Kidney epithelial cell (primary cell): ENCODE data around the gene SAP25. TPM values are rescaled to one million over a fixed set of nuclear protein-coding genes. Genes with fewer than 3 reads are reported as not detected.

Experiments
- DNase-seq: peaks from one replicate; pipeline ENCODE4 v3.0.0-alpha.2; 2010; ENCODE audit warnings: low read depth
- H3K27me3 ChIP-seq: 2 replicates; pipeline ENCODE4 v1.6.0; 2011; ENCODE audit warnings: low read length; ENCODE audit not compliant: control insufficient read depth, insufficient read depth
- H3K36me3 ChIP-seq: 2 replicates; pipeline ENCODE4 v1.5.1; 2011; ENCODE audit warnings: low read length; ENCODE audit not compliant: control insufficient read depth, insufficient read depth
- H3K4me3 ChIP-seq: 2 replicates; pipeline ENCODE4 v1.5.1; 2011; ENCODE audit warnings: low read depth, mild to moderate bottlenecking, control low read depth, low read length
- total RNA-seq: library from RNA; depleted of rRNA; stranded (reverse); fragments of >200 nt; gene quantifications from 2 replicates; pipeline ENCODE4 v1.2.3, GENCODE V29; 2015
- TF ChIP-seq, protein P1 (sequence below): IDR thresholded peaks from 2 replicates; pipeline ENCODE4 v1.5.1; 2011; ENCODE audit warnings: mild to moderate bottlenecking, moderate library complexity, low read length, control low read depth, inconsistent platforms; ENCODE audit not compliant: insufficient read depth, poor library complexity, severe bottlenecking

SAP25 gene
- total RNA-seq, 1 donor from 2014 or later = not detected

GRCh38 chr7:100580466-100581283 lies 7.0 kb upstream of the SAP25 start:
- TF ChIP-seq, protein P1, sequence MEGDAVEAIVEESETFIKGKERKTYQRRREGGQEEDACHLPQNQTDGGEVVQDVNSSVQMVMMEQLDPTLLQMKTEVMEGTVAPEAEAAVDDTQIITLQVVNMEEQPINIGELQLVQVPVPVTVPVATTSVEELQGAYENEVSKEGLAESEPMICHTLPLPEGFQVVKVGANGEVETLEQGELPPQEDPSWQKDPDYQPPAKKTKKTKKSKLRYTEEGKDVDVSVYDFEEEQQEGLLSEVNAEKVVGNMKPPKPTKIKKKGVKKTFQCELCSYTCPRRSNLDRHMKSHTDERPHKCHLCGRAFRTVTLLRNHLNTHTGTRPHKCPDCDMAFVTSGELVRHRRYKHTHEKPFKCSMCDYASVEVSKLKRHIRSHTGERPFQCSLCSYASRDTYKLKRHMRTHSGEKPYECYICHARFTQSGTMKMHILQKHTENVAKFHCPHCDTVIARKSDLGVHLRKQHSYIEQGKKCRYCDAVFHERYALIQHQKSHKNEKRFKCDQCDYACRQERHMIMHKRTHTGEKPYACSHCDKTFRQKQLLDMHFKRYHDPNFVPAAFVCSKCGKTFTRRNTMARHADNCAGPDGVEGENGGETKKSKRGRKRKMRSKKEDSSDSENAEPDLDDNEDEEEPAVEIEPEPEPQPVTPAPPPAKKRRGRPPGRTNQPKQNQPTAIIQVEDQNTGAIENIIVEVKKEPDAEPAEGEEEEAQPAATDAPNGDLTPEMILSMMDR = no peak
- DNase-seq = no peak
- H3K36me3 ChIP-seq = peaks cover 4% of the 10 kb centered on the region
- H3K27me3 ChIP-seq = no peaks in the 10 kb centered on the region
- no peak overlapping the region for H3K4me3 ChIP-seq

GRCh38 chr7:100578246-100579183 lies 4.8 kb upstream of the SAP25 start:
- Histone ChIP-seq H3K27me3 (no peaks in the 10 kb centered on the region), H3K36me3 (peaks cover 4% of the 10 kb centered on the region), H3K4me3 (no peak overlapping the region)
- TF ChIP-seq, protein P1 = no peak
- DNase-seq = no peak

DNA sequence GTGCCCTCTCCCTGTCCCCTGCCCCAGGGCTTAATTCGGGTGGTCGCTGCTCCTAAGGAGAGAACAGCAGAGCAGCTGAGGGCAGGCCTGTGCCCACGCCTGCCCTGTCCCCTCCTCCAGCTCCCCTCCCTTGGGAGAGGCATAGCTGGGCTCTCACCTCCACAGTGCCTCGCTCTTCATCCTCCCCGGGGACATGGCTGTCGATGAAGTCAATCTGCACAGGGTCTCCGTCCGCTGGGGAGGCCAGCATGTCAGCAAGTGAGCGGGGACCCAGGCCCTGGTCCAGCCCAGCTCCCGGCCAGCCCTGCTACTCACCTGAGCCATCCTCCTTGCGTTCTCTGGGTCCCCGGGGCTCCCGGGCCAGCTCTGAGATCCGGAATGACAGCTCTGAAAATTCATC lies 3.8 kb upstream of the SAP25 start:
- no peak for DNase-seq
- TF ChIP-seq, protein P1 = no peak
- Histone ChIP-seq H3K4me3 (no peak overlapping the region), H3K36me3 (peaks cover 4% of the 10 kb centered on the region), H3K27me3 (no peaks in the 10 kb centered on the region)

DNA sequence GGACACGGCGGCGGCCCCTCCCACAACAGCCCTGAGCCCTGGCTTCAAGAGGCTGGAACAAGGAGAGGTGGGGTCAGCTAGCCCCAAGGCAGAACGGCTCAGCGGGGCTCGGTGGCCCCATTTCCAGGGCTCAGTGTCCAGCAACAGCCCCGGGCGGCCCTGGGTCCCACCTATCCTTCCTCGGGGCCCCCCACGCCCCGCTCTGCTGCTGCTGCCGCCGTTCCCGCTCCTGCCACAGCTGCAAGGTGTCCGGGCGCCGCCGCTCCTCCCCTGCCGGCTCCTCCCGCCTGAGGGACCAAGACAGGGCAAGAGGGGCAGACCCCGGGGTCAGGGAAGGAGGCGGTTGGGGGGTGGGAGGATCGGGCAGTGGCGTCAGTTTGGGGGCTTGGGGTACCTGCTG lies 3.4 kb upstream of the SAP25 start:
- TF ChIP-seq, protein P1 = no peak
- H3K4me3 ChIP-seq = no peak overlapping the region
- no peaks in the 10 kb centered on the region for H3K27me3 ChIP-seq
- DNase-seq = no peak
- peaks cover 4% of the 10 kb centered on the region for H3K36me3 ChIP-seq

DNA sequence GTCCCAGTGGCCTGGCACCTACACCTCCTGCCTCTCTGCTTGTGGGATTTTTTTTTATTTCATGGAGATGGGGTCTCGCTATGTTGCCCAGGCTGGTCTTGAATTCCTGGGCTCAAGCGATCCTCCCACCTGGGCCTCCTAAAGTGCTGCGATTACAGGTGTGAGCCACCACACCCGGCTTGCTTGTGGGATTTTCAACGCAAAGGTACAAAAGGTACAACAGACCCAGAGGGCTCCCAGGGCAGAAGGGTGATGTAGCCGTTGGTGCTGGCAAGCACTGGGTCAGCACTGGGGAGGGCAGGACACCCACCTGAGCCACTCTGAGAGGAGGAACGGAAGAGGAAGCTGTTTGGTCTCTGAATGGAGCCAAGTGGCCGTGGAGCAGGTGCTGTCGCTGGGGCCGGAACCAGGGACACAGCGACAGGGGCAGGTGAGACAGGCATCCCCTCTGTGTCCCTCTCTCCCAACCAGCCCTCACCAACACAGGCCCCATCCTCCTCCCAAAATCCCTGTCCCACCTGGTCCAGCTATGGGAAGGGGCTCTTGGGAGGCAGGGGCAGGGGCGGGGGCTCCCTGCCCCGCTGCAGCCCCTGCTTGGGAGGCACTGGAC lies 2.8 kb upstream of the SAP25 start:
- no peak for DNase-seq
- TF ChIP-seq, protein P1 = no peak
- no peak overlapping the region for H3K4me3 ChIP-seq
- peaks cover 4% of the 10 kb centered on the region for H3K36me3 ChIP-seq
- no peaks in the 10 kb centered on the region for H3K27me3 ChIP-seq
